ENCODE results near the gene CDK2AP2.
A peak's percentile ranks its signal among the peaks of the same experiment; 100 is the strongest.

Gene CDK2AP2

GRCh38 chr11:67503119-67504004, 4.6 kb downstream of the CDK2AP2 start:
- peak; percentile 89 for DNase-seq

- DNase-seq, result no peak
These were observed 5.5 kb downstream of the CDK2AP2 start for GRCh38 chr11:67502328-67502979.

- no peak for DNase-seq
These were observed 6.1 kb downstream of the CDK2AP2 start for GRCh38 chr11:67501854-67502253.

DNA sequence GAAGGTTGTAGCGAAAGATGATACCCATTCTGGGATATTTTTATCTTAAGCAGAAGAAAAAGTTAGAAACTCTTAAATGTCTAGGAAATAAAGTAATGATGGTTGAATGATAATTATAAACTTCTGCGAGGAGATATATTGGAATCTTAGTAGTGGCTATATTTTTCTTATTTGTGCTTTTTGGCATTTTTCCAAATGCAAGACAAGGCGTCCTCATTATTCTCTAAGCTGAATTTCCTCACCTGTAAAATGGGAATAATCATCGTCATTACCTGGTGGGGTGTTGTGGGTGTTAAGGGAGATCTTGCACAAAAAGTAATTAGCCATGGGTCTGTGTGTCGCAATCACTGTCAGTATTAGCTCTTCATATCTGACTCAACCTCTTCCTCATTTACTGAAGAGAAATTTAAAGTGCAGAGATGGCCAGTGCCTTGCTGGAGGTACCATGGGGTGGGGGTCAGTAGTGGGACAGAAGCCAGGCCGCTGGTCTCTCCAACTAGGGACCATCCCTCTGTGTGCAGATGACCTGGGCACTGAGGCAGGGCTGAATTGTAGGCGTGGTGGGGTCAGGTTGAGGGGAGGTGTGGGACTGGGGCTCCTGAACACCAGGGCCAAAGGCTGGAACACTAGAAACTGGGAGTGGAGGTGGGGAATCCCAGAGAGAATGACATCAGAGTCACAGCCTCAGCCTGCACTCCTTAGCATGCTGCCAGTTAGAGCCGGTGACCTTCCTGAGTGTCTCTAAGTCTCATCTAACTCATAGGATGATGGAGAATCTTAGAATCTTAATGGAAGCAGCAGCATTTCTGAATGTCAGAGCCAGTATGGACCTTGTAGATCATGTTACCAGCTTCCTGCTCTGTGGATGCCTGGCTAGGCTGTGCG, 6.9 kb downstream of the CDK2AP2 start:
- DNase-seq, result no peak

- DNase-seq, result no peak
These were observed 7.5 kb downstream of the CDK2AP2 start for GRCh38 chr11:67500484-67500821.

DNA sequence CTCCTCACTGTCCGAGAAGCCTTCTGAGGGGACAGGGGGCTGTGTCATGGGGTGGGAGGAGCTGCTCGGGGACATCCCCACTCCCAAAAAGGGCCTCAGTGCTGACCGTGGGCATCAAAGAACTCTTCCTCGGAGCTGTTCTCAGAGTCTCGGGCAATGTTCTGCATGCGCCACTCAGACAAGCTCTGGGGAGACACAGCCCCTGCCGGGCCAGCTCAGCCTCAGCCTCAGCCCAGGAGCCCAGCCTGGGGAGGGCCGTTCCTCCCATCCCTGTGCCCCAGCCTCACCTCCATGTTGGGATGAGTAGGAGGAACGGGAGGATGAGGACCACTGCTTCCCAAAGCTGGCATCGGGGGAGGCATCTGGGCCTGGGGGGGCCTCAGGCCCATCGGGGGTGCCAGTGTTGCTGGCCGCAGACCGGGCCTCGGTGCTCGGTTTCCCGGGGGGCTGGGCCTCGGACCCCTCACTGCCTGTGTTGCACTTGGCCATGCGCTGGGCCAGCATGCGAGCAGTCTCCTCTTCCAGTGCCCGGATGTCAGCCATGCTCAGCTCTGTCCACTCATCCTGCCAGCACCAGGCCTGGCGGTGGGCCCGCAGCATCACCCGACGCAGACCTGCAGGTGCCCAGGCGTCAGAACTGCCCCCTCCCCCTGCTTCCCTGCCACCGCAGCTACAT, 8.0 kb downstream of the CDK2AP2 start:
- no peak for DNase-seq

- DNase-seq, result no peak
These were observed 9.4 kb downstream of the CDK2AP2 start for GRCh38 chr11:67498544-67498972.

GRCh38 chr11:67497656-67498291, 10.2 kb downstream of the CDK2AP2 start:
- no peak for DNase-seq

DNA sequence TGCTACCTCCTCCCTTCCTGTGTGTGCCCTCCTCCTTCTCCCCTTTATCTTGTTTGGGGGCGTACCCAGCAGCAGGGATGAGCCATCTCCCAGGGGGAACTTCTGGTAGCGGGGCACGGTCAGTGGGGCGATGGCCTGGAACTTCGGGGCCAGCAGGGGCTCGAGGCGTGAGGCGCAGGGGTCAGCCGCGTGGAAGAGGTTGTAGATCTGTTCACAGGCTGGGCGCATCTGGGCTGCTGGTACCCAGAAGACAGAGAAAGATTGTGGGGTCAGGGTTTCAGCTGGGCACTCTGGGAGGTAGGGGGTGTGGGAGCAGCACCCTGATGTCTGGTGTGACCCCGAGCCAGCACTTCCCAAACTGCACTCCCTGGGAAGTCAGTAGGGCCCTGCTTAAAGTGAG, 11.8 kb downstream of the CDK2AP2 start:
- DNase-seq, result no peak

DNA sequence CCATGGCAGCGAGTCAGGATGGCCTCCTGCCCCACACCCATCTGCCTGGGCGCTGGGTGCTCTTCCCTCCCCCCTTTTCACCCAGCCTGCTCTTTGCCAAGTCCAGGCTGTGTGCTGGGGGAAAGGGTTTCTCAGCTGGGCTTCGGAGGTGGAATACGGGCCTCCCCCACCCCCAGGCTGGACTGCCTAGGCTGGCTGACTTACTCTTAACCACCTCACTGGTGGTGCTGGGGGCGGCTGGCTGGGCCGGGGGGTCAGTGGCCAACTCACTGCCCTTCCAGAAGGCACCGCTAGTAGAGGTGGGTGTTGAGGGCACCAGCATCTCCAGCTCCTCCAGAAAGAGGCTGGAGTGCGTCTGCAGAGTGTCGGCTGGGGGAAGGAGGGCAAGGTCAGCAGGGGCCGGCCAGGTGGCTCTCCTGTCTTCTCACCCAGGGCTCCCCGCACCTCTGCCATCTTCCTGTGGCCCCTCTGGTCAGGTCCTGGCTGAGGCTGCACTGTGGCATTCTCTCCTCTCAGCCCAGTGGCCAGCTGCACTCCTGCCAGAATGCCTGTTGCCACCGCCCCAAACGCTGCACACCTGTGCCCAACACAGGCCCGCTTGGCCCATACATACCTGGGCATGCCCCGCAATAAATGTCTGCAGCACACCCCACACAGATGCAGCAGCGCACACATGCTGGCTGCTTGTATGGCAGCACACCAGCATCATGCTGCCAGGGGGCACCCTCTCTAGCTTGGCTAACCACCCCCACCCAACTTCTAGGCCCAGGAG, 12.5 kb downstream of the CDK2AP2 start:
- DNase-seq, result no peak

DNA sequence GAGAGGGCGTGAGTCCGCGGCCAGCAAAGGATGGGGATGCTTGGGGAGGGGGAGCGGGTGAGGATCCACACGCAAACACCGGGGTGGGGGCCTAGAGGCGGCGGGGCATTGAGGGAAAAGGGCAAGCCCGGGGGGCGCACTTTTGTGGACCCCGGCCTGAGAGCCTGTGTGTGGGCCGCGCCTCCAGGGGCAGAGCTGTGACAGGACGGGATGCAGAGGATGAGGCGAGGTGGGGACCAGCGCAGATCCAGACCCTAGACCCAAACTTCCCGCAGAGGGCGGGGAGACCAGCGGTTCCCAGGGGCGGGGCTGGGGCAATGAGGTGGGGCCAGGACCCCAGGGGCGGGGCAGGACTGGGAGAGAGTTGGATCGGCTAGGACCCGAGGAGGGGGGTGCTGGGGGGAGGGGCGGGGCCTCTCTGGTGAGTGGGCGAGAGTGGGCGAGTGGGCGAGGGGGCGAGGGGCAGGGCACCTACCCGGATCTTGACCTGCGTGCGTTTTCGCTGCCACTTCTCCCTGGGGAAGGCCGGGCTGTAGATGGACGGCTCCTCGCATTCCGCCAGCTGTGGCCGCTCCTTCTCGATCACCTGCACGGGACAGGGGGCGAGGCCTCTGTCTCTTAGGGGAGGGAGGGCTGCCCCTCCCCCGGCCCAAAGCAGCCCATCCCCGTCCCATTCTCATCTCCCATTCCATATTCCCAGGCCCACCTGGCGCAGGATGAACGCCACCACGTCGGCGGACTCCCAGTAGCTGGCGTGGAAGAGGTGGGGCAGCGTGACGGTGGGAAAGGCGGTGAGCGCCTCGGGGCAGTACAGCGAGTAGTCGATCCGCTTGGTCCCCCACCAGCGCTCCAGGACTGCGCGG, 13.4 kb downstream of the CDK2AP2 start:
- DNase-seq, result no peak

DNA sequence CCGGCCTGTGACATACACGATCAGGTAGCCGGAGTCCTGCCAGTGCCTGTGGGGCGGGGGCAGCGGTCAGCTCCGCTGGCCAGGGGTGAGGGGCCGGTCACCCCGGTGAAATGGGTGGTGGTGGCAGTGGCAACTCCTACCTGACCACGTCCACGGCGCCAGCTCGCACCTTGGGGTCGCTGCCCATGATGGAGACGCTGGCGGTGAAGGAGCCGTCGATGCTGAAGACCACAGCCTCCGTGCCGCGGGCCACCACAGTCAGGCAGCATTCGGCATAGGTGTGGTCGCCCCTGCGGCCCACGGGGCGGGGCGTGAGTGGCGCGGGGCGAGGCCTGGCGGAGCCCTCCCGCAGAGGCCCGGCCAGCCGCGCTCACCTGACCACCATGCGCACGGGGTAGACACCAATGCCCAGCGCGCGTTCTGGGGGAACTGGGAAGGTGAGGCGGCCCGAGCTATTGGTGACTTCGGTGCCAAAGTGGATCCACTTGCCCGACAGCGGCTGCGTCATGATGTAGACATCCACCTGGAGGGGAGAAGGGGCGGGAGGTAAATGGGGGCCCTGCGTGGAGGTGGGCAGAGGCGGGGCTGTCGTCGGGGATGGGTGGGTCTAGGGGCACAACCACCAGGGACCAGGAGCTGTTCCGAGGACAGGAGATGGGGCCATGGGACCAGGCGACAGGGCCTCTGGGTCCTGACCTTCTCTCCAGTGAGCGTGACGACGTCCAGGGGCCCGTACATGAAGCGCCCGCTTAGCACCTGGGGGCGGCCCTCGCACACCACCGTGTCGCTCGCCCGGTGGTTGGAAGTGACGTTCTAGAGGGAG, 14.2 kb downstream of the CDK2AP2 start:
- DNase-seq, result no peak

DNA sequence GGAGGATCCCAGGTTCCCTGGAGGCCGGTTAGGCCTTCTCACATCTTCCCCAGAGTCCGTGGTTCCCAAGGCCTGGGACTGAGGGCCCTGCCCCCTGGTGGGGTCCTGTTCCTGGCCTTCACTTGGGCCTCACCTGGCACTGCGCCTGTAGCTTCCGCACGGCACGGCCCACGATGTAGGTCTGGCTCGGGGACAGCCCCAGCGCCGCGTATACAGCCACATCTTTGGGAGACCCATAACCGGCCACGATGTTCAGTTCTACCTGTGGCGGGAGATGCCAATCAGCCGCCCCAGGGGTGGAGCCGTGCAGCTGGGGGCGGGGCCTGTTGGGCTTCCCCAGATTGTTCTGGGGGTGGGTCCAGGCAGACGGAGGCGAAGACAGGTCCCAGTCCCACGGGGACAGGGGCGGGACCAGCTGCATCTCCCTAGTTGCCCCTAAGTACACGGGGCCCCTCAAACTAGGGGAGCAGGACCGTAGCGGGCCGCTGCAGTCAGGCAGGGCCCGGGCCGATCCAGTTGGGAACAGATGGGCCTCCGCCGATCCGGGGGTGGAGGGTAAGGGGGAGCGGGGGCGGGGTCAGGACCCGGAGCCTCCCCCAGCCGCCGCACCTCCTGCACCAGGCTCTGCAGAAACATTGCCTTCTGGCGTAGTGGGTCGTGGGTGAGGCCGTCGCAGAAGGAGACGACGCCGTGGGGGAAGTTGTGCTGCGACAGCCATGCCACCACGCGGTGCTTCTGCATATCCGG, 15.0 kb downstream of the CDK2AP2 start:
- DNase-seq, result peak; percentile 29

DNA sequence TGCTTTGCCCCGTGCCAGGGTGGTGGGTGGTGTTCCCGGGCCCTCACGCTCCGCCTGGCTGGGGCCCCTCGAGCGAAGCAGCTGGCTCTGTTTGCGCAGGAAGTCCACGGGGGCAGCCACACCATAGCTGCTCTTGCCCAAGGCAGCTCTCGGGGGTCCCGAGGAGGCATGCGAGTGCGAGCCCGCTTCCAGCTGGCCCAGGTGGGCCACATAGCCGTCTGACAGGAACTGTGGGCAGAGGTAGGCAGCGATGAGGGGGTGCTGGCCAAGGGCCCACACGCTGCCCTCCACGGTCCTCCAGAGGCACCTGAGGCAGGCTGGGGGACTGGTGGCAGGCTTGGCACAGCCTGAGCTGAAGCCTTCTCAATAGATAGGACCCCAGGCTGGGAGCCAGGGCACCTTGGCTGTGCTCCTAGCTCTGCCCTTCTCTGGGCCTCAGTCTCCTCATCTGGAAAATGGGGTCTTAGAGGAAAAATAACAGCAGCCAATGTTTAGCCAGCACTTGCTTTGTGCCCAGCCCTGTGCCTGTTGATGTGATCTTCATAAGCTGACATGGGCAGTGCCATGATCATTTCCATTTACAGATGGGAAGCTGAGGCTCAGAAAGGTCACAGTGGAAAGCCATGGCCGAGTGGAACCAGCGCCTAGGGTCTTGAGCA, 15.8 kb downstream of the CDK2AP2 start:
- DNase-seq, result no peak

DNA sequence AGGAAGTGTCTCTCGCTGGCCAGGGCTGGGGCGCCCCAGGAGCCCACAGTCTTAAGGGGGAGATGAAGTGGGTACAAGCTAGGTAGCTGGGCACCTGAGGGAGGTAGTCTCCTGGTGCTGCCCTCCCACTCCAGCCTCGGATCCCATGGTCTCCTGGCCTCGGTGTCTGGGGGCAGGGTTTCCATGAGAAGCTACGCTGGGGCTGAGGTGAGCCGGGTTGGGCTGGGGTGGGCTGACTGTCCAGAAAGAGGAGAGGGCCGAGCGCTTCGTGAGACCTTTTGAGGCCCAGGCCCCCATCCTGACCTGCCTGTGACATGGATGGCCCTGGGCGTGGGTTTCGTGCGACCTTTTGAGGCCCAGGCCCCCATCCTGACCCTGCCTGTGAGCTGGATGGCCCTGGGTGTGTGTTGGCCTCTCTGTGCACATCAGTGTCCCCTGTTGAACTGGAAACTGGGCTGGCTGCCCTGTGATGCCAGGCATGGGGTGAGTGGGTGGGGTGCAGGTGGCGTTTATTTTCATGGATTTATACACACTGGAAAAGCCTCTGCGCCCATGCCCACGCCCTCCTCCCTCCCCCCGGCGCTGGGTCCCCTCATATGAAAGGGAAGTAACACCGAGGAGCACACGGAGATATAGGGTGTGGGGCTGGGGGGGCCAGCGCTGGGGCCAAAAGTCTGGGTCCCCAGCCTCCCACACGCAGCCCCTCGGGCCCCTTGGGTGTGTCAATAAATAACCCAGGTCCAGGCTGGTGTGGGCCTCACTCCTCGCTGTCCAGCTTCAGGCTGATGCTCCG, 16.5 kb downstream of the CDK2AP2 start:
- no peak for DNase-seq

- DNase-seq, result no peak
These were observed 17.3 kb downstream of the CDK2AP2 start for GRCh38 chr11:67490727-67491065.

DNA sequence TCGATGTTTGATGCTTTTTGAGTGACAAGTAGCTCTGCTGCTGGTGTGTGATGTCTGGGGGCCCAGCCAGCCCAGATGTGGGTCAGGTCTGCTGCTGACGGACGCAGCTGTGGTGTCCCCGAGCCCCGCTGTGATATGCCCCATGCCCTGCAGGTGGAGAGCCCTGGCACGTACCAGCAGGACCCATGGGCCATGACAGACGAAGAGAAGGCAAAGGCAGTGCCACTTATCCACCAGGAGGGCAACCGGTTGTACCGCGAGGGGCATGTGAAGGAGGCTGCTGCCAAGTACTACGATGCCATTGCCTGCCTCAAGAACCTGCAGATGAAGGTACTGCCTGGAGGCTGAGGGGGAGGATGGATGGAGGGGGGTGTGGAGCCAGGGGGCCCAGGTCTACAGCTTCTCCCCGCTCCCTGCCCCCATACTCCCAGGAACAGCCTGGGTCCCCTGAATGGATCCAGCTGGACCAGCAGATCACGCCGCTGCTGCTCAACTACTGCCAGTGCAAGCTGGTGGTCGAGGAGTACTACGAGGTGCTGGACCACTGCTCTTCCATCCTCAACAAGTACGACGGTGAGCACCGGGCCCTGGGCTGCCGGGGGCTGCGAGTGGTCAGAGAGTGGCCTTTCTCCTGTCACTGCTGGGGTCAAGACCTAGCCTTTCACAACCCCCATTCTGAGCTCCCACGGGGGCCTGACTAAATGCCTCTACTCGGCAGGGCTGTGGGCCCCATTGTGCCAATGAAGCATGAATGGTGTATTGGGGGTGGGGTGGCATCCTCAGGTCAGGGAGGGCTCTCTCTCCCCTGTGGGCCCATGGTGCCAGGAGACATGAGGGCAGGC, 17.9 kb downstream of the CDK2AP2 start:
- DNase-seq, result no peak
